ENCODE data around the gene ZNF536.

Gene ZNF536

DNA sequence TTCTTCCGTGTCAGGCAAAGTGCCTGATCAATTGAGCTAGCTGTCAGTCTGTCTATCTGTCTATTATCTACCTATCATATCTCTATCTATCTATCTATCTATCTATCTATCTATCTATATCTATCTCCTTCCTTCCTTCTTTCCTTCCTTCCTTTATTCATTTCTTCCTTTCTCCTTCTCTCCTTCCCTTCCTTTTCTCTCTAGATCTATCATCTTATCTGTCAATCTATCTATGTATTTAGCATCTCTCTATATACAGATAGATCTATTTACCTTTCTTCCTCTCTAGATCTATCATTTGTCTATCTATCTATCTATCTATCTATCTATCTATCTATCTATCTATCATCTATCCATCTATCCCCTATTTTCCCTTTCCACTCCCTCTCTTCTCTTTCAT, 5.9 kb upstream of the ZNF536 start:
- Histone ChIP-seq H3K27me3 (ENCODE audit: insufficient read depth, low read length) (no peaks in the 10 kb centered on the region), H3K4me3 (ENCODE audit: low read depth, low read length) (no peak overlapping the region), H2AFZ (ENCODE audit: low read length, unreplicated experiment) (no peak overlapping the region), H3K4me1 (ENCODE audit: control insufficient read depth, insufficient read depth, low read length, unreplicated experiment) (no peaks in the 10 kb centered on the region), H3K27ac (ENCODE audit: low read depth, low read length) (no peak overlapping the region), H3K36me3 (ENCODE audit: insufficient read depth, low read length) (no peaks in the 10 kb centered on the region), H3K79me2 (ENCODE audit: control insufficient read depth, insufficient read depth, low read length, unreplicated experiment) (no peaks in the 10 kb centered on the region)

GRCh38 chr19:30367006-30367405, 5.2 kb upstream of the ZNF536 start:
- Histone ChIP-seq H3K36me3 (ENCODE audit: insufficient read depth, low read length) (no peaks in the 10 kb centered on the region), H3K4me3 (ENCODE audit: low read depth, low read length) (no peak overlapping the region), H3K27ac (ENCODE audit: low read depth, low read length) (no peak overlapping the region)

DNA sequence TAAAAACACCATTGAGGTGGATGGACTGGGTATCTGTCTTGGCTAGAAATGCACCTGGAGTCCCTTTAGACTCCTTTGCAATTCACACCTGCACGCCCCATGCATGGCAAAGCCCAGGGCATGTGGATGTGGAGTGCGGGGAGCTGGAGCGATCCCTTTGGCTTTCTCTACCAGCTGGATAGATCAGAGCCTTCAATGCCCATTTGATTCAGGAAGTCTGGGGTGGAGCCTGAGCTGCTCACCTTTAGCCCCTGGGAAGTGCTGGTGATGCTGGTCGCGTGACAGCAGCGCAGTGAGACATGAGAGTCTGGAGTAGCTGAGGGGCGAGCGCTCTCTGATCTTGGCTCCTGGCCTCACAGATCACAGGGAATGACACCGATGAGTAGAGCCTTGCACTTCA, 4.8 kb upstream of the ZNF536 start:
- H2AFZ ChIP-seq (ENCODE audit: low read length, unreplicated experiment): no peak overlapping the region
- no peaks in the 10 kb centered on the region for H3K4me1 ChIP-seq (ENCODE audit: control insufficient read depth, insufficient read depth, low read length, unreplicated experiment)
- no peak overlapping the region for H3K27ac ChIP-seq (ENCODE audit: low read depth, low read length)
- H3K27me3 ChIP-seq (ENCODE audit: insufficient read depth, low read length): no peaks in the 10 kb centered on the region
- no peaks in the 10 kb centered on the region for H3K79me2 ChIP-seq (ENCODE audit: control insufficient read depth, insufficient read depth, low read length, unreplicated experiment)
- H3K36me3 ChIP-seq (ENCODE audit: insufficient read depth, low read length): no peaks in the 10 kb centered on the region
- H3K4me3 ChIP-seq (ENCODE audit: low read depth, low read length): no peak overlapping the region

More at GRCh38 chr19:30367006-30367405, 5.2 kb upstream of the ZNF536 start:
- Histone ChIP-seq H2AFZ (ENCODE audit: low read length, unreplicated experiment) (no peak overlapping the region), H3K79me2 (ENCODE audit: control insufficient read depth, insufficient read depth, low read length, unreplicated experiment) (no peaks in the 10 kb centered on the region), H3K4me1 (ENCODE audit: control insufficient read depth, insufficient read depth, low read length, unreplicated experiment) (no peaks in the 10 kb centered on the region), H3K27me3 (ENCODE audit: insufficient read depth, low read length) (no peaks in the 10 kb centered on the region)

DNA sequence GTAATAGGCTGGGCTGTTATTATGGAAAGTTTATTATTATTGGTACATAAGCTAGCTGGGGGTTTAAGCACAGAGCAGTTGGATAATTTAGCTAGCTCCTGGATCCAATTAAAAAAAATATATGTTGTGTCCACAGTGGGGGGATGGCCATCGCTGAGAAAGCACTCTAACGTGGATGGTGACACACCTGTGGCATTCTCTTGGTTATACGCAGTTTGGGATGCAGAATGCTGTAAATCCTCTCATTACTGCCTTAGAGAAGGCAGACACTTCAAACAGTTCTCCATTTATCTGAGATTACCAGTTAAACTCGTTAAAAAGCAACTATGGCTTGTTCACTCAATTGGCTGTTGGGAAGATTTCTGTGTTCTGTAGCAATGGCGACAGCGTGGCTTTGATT, 2.4 kb upstream of the ZNF536 start:
- no peak overlapping the region for H3K27ac ChIP-seq (ENCODE audit: low read depth, low read length)
- no peaks in the 10 kb centered on the region for H3K79me2 ChIP-seq (ENCODE audit: control insufficient read depth, insufficient read depth, low read length, unreplicated experiment)
- H3K27me3 ChIP-seq (ENCODE audit: insufficient read depth, low read length): peaks cover 12% of the 10 kb centered on the region; the same call in 1 of the 2 replicates
- no peaks in the 10 kb centered on the region for H3K4me1 ChIP-seq (ENCODE audit: control insufficient read depth, insufficient read depth, low read length, unreplicated experiment)
- no peak overlapping the region for H3K4me3 ChIP-seq (ENCODE audit: low read depth, low read length)
- no peaks in the 10 kb centered on the region for H3K36me3 ChIP-seq (ENCODE audit: insufficient read depth, low read length)
- H2AFZ ChIP-seq (ENCODE audit: low read length, unreplicated experiment): no peak overlapping the region

DNA sequence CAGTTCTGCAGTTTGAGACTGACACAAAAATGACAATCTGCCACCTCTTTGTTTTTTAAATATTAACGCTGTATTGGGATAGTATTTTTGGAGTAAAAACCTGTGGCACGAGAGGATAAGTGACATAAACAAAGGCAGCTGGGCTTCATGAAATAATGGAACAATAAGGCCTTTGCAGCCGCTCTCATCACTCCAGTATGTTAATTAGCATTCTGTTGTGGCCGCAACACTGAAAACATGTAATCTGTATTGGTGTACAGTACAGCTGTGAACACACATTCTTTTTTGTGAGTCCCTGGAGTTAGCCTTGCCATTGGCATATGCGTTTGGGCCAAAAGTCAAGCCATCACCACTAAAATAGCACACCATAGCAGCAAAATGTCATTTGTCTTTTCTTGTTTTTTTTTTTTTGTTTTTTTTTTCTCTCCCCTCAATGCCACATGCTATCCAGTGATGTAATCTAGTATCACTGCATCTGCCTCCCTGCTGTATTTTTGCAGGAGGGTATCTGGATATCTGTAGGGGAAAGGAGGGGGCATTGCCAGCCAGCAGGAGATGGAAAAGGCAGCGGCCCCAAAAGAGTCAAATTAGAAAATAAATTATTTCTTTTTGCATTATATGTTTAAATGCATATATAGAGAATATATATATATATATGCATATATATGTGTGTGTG, 885 bp upstream of the ZNF536 start:
- Histone ChIP-seq H3K27ac (ENCODE audit: low read depth, low read length) (no peak overlapping the region), H2AFZ (ENCODE audit: low read length, unreplicated experiment) (no peak overlapping the region), H3K36me3 (ENCODE audit: insufficient read depth, low read length) (no peaks in the 10 kb centered on the region), H3K27me3 (ENCODE audit: insufficient read depth, low read length) (peaks cover 12% of the 10 kb centered on the region; the same call in 1 of the 2 replicates), H3K4me3 (ENCODE audit: low read depth, low read length) (no peak overlapping the region), H3K79me2 (ENCODE audit: control insufficient read depth, insufficient read depth, low read length, unreplicated experiment) (no peaks in the 10 kb centered on the region), H3K4me1 (ENCODE audit: control insufficient read depth, insufficient read depth, low read length, unreplicated experiment) (no peaks in the 10 kb centered on the region)

- Histone ChIP-seq H2AFZ (ENCODE audit: low read length, unreplicated experiment) (no peak overlapping the region), H3K4me3 (ENCODE audit: low read depth, low read length) (no peak overlapping the region)
Observed at GRCh38 chr19:30373593-30373992, 1.4 kb downstream of the ZNF536 start.

DNA sequence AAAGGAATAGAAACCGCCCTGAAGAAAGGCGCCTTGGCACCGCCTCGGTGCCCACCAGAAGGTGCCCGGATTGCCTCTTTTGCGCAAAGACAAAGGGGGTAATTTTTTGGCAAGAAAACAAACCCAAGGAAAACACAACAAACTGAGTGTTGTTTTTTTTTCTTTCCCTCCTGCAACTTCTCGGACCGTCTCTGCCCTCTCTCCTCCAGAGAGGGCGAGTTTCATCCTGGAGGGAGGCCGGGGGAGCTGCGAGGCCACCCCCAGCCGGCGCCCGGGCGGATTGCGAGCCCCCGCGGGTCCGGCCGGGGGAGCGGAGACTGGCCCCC, 2.3 kb downstream of the ZNF536 start:
- Histone ChIP-seq H3K4me1 (ENCODE audit: control insufficient read depth, insufficient read depth, low read length, unreplicated experiment) (no peaks in the 10 kb centered on the region), H3K36me3 (ENCODE audit: insufficient read depth, low read length) (no peaks in the 10 kb centered on the region), H3K27ac (ENCODE audit: low read depth, low read length) (no peak overlapping the region), H3K4me3 (ENCODE audit: low read depth, low read length) (no peak overlapping the region), H2AFZ (ENCODE audit: low read length, unreplicated experiment) (no peak overlapping the region), H3K79me2 (ENCODE audit: control insufficient read depth, insufficient read depth, low read length, unreplicated experiment) (no peaks in the 10 kb centered on the region), H3K27me3 (ENCODE audit: insufficient read depth, low read length) (peaks cover 12% of the 10 kb centered on the region; the same call in 1 of the 2 replicates)

More at GRCh38 chr19:30373593-30373992, 1.4 kb downstream of the ZNF536 start:
- Histone ChIP-seq H3K27ac (ENCODE audit: low read depth, low read length) (no peak overlapping the region), H3K4me1 (ENCODE audit: control insufficient read depth, insufficient read depth, low read length, unreplicated experiment) (no peaks in the 10 kb centered on the region), H3K27me3 (ENCODE audit: insufficient read depth, low read length) (peaks cover 12% of the 10 kb centered on the region; the same call in 1 of the 2 replicates), H3K36me3 (ENCODE audit: insufficient read depth, low read length) (no peaks in the 10 kb centered on the region), H3K79me2 (ENCODE audit: control insufficient read depth, insufficient read depth, low read length, unreplicated experiment) (no peaks in the 10 kb centered on the region)

DNA sequence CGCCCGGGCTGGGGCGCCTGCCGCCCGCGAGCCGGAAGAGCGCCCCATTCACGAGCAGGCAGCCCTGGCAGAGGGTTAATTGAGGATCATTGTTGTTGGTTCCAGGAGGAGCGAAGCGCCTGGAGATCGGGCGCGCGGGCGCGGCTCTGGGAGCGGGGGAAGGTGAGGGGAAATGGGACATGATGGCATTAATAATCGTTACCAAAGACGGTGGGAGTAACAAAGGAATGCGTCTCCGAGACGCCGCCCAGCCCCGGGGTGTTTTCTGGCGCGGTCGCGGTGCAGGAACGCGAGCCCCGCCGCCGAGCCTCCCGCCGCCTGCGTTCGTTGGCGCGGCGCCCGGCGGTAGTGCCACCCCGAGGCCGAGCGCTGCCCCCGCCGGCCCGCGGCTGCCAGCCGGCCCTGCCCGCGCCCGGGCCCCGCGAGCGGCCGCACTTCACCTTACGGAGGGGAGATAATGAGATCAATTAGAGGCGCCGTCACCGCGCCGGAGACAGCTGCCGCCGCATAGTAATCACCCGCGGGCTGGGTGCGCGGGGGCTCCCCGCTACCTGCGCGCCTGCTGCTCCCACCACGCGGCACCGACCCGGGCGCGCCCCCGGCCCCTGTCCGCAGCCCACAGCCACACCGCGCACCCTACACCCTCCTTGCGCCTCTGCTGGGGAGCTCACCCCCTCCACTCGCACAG, 2.8 kb downstream of the ZNF536 start:
- Histone ChIP-seq H3K27me3 (ENCODE audit: insufficient read depth, low read length) (peaks cover 12% of the 10 kb centered on the region; the same call in 1 of the 2 replicates), H3K79me2 (ENCODE audit: control insufficient read depth, insufficient read depth, low read length, unreplicated experiment) (no peaks in the 10 kb centered on the region), H3K27ac (ENCODE audit: low read depth, low read length) (no peak overlapping the region), H3K4me1 (ENCODE audit: control insufficient read depth, insufficient read depth, low read length, unreplicated experiment) (no peaks in the 10 kb centered on the region), H3K36me3 (ENCODE audit: insufficient read depth, low read length) (no peaks in the 10 kb centered on the region), H3K4me3 (ENCODE audit: low read depth, low read length) (no peak overlapping the region), H2AFZ (ENCODE audit: low read length, unreplicated experiment) (no peak overlapping the region)

- no peak overlapping the region for H2AFZ ChIP-seq (ENCODE audit: low read length, unreplicated experiment)
- no peak overlapping the region for H3K27ac ChIP-seq (ENCODE audit: low read depth, low read length)
- no peaks in the 10 kb centered on the region for H3K4me1 ChIP-seq (ENCODE audit: control insufficient read depth, insufficient read depth, low read length, unreplicated experiment)
- H3K79me2 ChIP-seq (ENCODE audit: control insufficient read depth, insufficient read depth, low read length, unreplicated experiment): no peaks in the 10 kb centered on the region
- H3K27me3 ChIP-seq (ENCODE audit: insufficient read depth, low read length): peaks cover 12% of the 10 kb centered on the region; the same call in 1 of the 2 replicates
- no peaks in the 10 kb centered on the region for H3K36me3 ChIP-seq (ENCODE audit: insufficient read depth, low read length)
- no peak overlapping the region for H3K4me3 ChIP-seq (ENCODE audit: low read depth, low read length)
Observed at GRCh38 chr19:30375553-30376031, 3.4 kb downstream of the ZNF536 start.

GRCh38 chr19:30376272-30376671, 4.1 kb downstream of the ZNF536 start:
- no peak overlapping the region for H2AFZ ChIP-seq (ENCODE audit: low read length, unreplicated experiment)
- no peak overlapping the region for H3K27ac ChIP-seq (ENCODE audit: low read depth, low read length)
- no peaks in the 10 kb centered on the region for H3K36me3 ChIP-seq (ENCODE audit: insufficient read depth, low read length)
- H3K27me3 ChIP-seq (ENCODE audit: insufficient read depth, low read length): peaks cover 12% of the 10 kb centered on the region; the same call in 1 of the 2 replicates
- no peak overlapping the region for H3K4me3 ChIP-seq (ENCODE audit: low read depth, low read length)
- no peaks in the 10 kb centered on the region for H3K4me1 ChIP-seq (ENCODE audit: control insufficient read depth, insufficient read depth, low read length, unreplicated experiment)
- H3K79me2 ChIP-seq (ENCODE audit: control insufficient read depth, insufficient read depth, low read length, unreplicated experiment): no peaks in the 10 kb centered on the region

All from ACC112 (cell line).